Measurements from ENCODE around the gene GNAT3.

The GNAT3 gene

DNA sequence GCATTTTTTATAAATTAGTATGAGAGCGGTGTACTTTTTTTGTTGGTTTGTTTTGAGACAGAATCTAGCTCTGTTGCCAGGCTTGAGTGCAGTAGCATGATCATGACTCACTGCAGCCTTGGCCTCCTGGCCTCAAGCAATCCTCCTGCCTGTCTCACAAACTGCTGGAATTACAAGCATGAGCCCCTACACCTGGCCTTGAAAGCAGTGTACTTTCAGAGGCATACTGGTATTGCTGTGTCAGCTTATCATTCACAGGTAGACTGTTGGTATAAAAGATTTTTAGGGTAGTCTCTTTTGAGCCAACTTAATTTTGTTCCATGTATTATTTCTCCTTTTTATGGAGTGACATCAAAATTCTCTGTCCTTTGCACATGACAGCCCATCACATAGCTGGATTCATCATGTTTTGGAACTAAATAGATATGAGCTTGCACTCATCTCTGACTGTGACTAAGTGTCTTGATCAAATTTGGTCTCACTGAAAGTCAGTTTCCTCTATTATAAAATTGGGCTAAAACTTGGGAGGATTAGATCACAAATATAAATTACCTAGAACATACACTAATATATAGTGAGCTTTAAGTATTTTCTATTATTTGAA, 12.4 kb downstream of the GNAT3 start:
- DNase-seq, result no peak

DNA sequence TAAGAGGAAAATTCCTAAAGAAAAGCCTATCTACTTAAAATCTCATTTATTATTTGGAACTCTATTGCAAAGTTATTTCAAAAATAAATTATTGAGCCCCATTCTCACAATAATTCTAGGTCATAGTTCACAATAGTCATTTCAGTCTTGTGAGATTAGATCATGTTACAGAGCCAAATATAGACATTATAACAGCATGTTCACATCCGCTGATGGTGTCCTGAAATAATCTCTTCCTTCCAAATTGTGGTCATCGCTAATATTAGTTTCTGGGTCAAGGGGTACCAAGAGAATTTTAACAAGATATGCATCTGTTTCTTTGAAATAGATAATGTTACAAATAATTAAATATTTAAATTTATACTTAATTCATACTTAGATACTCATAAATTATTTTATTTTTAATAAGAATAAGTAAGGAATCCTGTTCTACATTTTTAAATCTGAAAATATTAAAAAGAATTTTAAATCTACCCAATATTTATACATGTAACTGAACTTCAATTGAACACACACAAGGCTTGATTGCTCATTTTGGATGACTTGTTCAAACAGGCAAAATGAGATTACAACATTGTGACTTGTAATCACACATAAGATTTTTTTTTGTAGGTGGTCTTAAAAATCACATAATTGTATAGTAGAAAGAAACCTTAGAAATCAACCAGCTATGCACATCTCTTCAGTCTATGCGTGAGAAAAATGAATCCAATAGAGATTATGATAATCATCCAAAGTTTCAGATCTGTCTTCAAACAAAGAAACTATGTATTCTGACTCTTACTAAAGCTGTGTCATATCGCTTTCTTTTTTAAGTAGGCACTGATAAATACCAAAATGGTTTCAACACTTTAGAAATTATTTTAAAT, 13.1 kb downstream of the GNAT3 start:
- DNase-seq, result no peak

- DNase-seq, result no peak
Observed at GRCh38 chr7:80496586-80496985, 15.3 kb downstream of the GNAT3 start.

- no peak for DNase-seq
Observed at GRCh38 chr7:80493121-80493849, 18.6 kb downstream of the GNAT3 start.

DNA sequence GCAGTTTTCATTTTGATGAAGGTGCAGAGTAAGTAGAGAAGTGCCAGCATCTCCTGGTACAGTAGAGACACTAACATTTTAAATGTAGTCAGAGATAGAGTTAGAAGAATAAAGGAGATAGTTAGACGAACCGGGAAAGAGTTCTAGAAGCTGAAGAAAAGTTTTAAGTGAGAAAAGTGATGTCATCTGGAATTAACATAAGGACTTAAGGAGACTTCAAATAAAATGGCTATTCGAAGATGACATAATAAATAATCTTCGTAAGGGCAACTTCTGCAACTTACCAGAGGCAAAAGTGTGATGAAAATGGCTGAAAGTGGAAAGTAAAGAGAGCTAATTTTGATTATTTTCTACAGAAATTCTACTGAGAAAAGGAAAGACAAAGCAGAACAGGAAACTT, 20.4 kb downstream of the GNAT3 start:
- DNase-seq, result no peak

DNA sequence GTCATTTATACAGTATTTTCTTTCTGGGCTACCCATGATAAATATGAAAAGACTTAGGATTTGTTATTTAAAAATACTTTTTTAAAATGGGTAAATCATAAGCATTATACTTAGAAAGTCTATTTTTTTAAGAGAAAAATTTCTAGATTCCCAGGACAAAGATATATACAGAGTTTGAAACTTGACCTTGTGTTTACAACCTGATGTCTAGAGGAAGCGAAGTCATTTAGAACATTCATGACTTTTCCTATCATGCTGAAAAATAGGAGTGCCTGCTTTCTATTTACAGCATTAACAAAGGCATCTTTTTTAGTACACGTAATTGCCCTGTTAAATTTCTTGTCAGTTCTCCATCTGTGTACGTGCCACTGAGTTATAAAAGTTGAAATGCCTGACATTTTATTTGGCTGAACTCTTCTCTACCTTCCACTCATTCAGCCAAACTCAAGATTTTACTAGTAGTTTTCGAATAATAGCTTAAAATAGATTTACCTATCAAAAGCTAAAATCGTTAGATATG, 23.0 kb downstream of the GNAT3 start:
- no peak for DNase-seq

- DNase-seq, result no peak
Observed at GRCh38 chr7:80488406-80488805, 23.5 kb downstream of the GNAT3 start.

- DNase-seq, result no peak
Observed at GRCh38 chr7:80485721-80486120, 26.1 kb downstream of the GNAT3 start.

DNA sequence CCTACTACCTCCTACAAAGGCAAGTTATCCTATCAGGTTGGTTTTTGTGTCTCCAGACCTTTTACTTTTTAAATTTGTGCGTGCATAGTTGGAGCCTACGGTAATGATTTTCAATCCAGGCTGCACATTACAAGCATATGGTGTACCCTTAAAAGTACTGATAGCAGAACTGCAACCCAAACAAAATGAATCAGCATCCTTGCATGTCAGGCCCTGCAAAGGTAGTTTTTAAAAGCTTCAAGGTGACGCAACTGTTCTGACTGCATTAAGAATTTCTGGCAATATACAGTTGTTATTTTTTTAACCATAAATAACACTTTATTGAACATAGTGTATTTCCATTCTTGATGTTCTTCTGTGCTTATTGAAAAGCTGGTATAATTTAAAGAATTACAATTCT, 28.9 kb downstream of the GNAT3 start:
- DNase-seq, result no peak

GRCh38 chr7:80481196-80481884, 30.5 kb downstream of the GNAT3 start:
- no peak for DNase-seq

GRCh38 chr7:80480566-80480965, 31.3 kb downstream of the GNAT3 start:
- DNase-seq, result no peak

- no peak for DNase-seq
Observed at GRCh38 chr7:80478683-80479082, 33.2 kb downstream of the GNAT3 start.

DNA sequence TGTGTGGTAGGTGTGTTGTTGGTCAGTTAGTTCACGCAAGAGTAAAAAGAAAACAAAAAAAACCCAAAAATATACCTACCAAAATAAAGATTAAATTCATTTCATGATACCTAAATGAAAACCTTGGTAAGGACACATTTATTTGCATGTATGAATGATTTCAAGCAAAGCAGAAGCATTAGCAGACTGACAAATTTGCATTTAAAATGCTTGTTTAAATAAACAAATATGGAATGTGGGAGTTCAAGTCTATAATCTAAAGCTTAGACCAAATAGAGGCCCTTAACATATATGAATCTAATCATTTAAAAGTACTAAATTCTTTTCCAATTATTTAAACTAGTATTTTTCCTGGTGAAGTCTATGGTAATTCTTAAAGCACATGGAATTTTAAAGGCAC, 35.8 kb downstream of the GNAT3 start:
- no peak for DNase-seq

GRCh38 chr7:80475383-80475782, 36.5 kb downstream of the GNAT3 start:
- no peak for DNase-seq

DNA sequence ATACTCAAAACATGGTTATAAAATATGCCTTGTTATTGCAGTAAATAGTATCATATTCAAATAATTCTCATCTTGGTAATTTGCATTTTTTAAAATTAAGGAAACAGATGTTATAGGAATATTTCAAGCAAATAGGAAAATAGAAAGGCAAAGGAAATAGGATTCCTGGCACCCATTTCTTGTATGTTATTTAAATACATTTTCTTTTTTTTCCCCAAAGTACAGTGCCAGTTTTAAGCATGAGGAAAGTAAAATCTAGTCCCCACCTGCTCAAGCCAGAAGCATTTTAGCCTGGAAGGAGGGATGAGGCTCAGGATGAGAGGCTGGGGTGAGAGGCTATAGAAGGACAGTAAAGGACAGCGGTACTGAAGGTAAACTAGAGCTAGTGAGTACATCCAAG, 38.1 kb downstream of the GNAT3 start:
- DNase-seq, result no peak

GRCh38 chr7:80472491-80473200, 39.2 kb downstream of the GNAT3 start:
- DNase-seq, result no peak

DNA sequence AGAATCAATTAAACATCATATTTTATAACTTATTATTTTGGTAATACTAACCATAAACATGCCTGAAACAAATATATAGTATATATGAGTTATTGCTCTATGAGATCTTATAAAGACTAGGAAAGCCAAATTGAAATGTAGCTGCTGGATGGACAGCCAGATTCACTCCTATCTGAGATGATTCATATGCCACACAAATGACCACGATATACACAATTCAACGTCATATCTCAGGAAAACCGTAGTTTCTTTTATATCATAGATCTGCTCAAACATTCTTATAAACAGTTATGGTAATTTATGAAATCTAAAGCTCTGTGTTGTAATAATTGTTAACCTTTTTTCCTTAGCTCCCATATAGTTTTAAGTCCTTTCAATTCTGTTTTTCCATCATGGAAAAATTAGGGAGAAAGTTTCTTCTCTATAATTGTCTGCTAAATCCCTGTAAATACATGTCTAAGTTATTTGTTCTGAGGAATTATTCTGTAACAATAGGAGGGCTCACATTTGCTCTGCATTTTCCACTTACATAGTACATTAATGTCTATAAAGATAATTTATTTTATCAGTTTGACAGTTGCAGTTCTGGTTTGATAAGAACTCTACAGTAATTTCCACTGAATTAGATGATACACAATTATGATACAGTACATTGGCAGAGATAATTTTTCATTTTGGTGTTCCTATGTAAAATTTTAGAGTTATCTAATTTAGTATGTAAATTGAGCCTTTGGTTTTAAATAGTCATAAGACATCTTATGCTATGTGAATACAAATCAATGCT, 42.7 kb downstream of the GNAT3 start:
- DNase-seq, result no peak

GRCh38 chr7:80467069-80467468, 44.8 kb downstream of the GNAT3 start:
- no peak for DNase-seq

- DNase-seq, result no peak
Observed at GRCh38 chr7:80466636-80467035, 45.2 kb downstream of the GNAT3 start.

DNA sequence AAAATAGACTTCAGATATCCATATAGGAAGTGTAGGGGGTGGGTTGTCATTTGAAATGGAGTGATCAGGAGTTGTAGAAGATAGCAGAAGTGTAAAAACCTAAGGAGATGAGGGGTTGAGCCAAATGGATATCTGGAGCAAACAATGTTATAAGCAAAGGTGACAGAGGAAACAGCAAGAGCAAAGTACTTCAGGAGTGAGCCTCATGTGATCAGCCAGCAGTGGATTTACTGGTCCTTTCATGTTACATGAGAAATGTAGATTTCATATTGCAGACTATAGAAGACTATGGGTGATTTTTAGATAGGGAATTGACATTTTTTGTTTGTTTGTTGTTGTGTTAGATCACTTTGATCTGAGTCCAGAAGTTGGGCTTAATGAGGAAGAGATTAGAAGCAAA, 47.7 kb downstream of the GNAT3 start:
- no peak for DNase-seq

GRCh38 chr7:80463272-80463920, 48.5 kb downstream of the GNAT3 start:
- DNase-seq, result no peak
